HCT116 (cell line): ENCODE results near the gene SPDL1. TPM values are rescaled to one million over a fixed set of nuclear protein-coding genes. Genes with fewer than 3 reads are reported as not detected.

ENCODE experiments used
- ATAC-seq: fragments of 200-7000 bp; cut with Tn5 transposase; 2 replicates; pipeline ENCODE4 v1.9.1; 2020; ENCODE audit warnings: mild to moderate bottlenecking, moderate library complexity
- BruUV-seq: library from RNA; stranded (reverse); fragments of 400-500 nt; replicated peaks from 2 replicates; lab custom pipeline; 2021; lab: Mats Ljungman, UMichigan
- CTCF ChIA-PET: fragments of 300-600 bp; sonication (Branson Sonifier 250); formaldehyde crosslinking; loops from one replicate; lab custom pipeline; 2021; ENCODE audit warnings: antibody characterized with exemption; lab: Charles Lee
- POLR2A ChIA-PET: fragments of 300-600, 350-600 bp; sonication (Branson Sonifier 250); formaldehyde crosslinking; loops from one replicate; lab custom pipeline; 2021; ENCODE audit warnings: antibody characterized with exemption; lab: Charles Lee
- RAD21 ChIA-PET, 2 experiments: fragments of 300-600 bp; sonication (Branson Sonifier 250); formaldehyde crosslinking; loops; one replicate each; lab custom pipeline; 2023; ENCODE audit warnings: low total read pairs in 2 of 2; ENCODE audit not compliant: uncharacterized antibody in 2 of 2, unreplicated experiment in 2 of 2, low non-redundant PET in 1 of 2; lab: Charles Lee
- DNase-seq: peaks from one replicate; pipeline ENCODE4 v3.0.0-alpha.2; 2010; ENCODE audit warnings: low read depth, low spot score
- H2AFZ ChIP-seq: fragments of 200-600 bp; shearing (Covaris generic), sonication (generic); 2 replicates; pipeline ENCODE4 v1.6.1; 2017; ENCODE audit warnings: low read depth, mixed run types, mixed read lengths, antibody characterized with exemption, low read length; ENCODE audit not compliant: poor library complexity, severe bottlenecking
- H3K27ac ChIP-seq: 2 replicates; pipeline ENCODE4 v1.5.1; 2012; ENCODE audit warnings: low read depth, low read length
- H3K27me3 ChIP-seq: fragments of 200-600 bp; sonication (generic); 2 replicates; pipeline ENCODE4 v1.6.1; 2016; ENCODE audit warnings: mixed run types, low read length, mixed read lengths; ENCODE audit not compliant: insufficient read depth
- H3K36me3 ChIP-seq, 2 experiments: fragments of 200-500 bp in 1 of 2; fragments of 200-600 bp in 1 of 2; sonication (Bioruptor generic) in 1 of 2; sonication (generic) in 1 of 2; 2 replicates each; pipeline versions ENCODE4 v1.5.1 to v1.6.1; 2014 to 2016; ENCODE audit warnings: low read length in 2 of 2, inconsistent platforms in 1 of 2, mixed read lengths in 1 of 2, mixed run types in 1 of 2; ENCODE audit not compliant: insufficient read depth in 2 of 2, control insufficient read depth in 1 of 2
- H3K4me1 ChIP-seq, 2 experiments: fragments of 200-600 bp in 1 of 2; sonication (generic) in 1 of 2; 2 replicates each; pipeline versions ENCODE4 v1.5.1 to v1.6.1; 2012 to 2017; ENCODE audit warnings: low read length in 2 of 2, inconsistent platforms in 1 of 2, mild to moderate bottlenecking in 1 of 2, mixed read lengths in 1 of 2, mixed run types in 1 of 2, moderate library complexity in 1 of 2; ENCODE audit not compliant: insufficient read depth in 2 of 2, control insufficient read depth in 1 of 2
- H3K4me2 ChIP-seq: fragments of 200-600 bp; sonication (generic); 2 replicates; pipeline ENCODE4 v1.6.1; 2017; ENCODE audit warnings: mixed run types, low read length, mixed read lengths
- H3K4me3 ChIP-seq, 2 experiments: fragments of 200-600 bp in 1 of 2; sonication (generic) in 1 of 2; replicated peaks in 1 of 2; 2 replicates each; pipeline ENCODE4 v1.5.1; 2011 to 2016; ENCODE audit warnings: low read length in 2 of 2, control low read depth in 1 of 2, low read depth in 1 of 2, mild to moderate bottlenecking in 1 of 2, mixed read lengths in 1 of 2, mixed run types in 1 of 2
- H3K79me2 ChIP-seq: fragments of 200-600 bp; sonication (generic); 2 replicates; pipeline ENCODE4 v1.6.1; 2017; ENCODE audit warnings: mild to moderate bottlenecking, mixed run types, low read length, moderate library complexity, mixed read lengths; ENCODE audit not compliant: insufficient read depth
- H3K9ac ChIP-seq: fragments of 200-600 bp; sonication (generic); 2 replicates; pipeline ENCODE4 v1.6.1; 2016; ENCODE audit warnings: low read length, mixed read lengths
- H3K9me2 ChIP-seq: fragments of 200-600 bp; sonication (generic), shearing (Covaris generic); 2 replicates; pipeline ENCODE4 v1.6.1; 2017; ENCODE audit warnings: mixed run types, mild to moderate bottlenecking, moderate library complexity; ENCODE audit not compliant: insufficient read depth
- H3K9me3 ChIP-seq, 2 experiments: fragments of 200-500 bp in 1 of 2; fragments of 200-600 bp in 1 of 2; sonication (Bioruptor generic) in 1 of 2; sonication (generic) in 1 of 2; 2 replicates each; pipeline ENCODE4 v1.6.1; 2014 to 2017; ENCODE audit warnings: low read length in 2 of 2, mixed read lengths in 2 of 2, inconsistent platforms in 1 of 2, low read depth in 1 of 2, mild to moderate bottlenecking in 1 of 2, mixed run types in 1 of 2, moderate library complexity in 1 of 2; ENCODE audit not compliant: control insufficient read depth in 1 of 2, insufficient read depth in 1 of 2
- H4K20me1 ChIP-seq: fragments of 200-600 bp; sonication (generic), shearing (Covaris generic); 2 replicates; pipeline ENCODE4 v1.6.1; 2017; ENCODE audit warnings: mixed run types, mild to moderate bottlenecking, moderate library complexity; ENCODE audit not compliant: insufficient read depth
- CBX3 ChIP-seq: IDR thresholded peaks from 2 replicates; pipeline ENCODE4 v1.6.1; 2012; ENCODE audit warnings: low read depth
- EZH2 ChIP-seq: fragments of 200-600 bp; sonication (generic); IDR thresholded peaks from 2 replicates; pipeline ENCODE4 v1.6.1; 2017; ENCODE audit warnings: antibody characterized with exemption, mixed run types
- EZH2phosphoT487 ChIP-seq: fragments of 200-600 bp; IDR thresholded peaks from 2 replicates; pipeline ENCODE4 v1.6.1; 2018; ENCODE audit warnings: antibody characterized with exemption, borderline replicate concordance
- RAD21 ChIP-seq: IDR thresholded peaks from 2 replicates; pipeline ENCODE4 v1.6.1; 2012; ENCODE audit warnings: low read depth, mild to moderate bottlenecking
- SP1 ChIP-seq: IDR thresholded peaks from 2 replicates; pipeline ENCODE4 v1.6.1; 2012; ENCODE audit warnings: low read depth
- TCF7L2 ChIP-seq: IDR thresholded peaks from 2 replicates; pipeline ENCODE4 v1.7.0; 2011; ENCODE audit warnings: borderline replicate concordance, inconsistent platforms; ENCODE audit not compliant: insufficient read depth, insufficient read length; ENCODE audit errors: extremely low read depth
- ZBTB33 ChIP-seq: IDR thresholded peaks from 2 replicates; pipeline ENCODE4 v1.6.1; 2011; ENCODE audit warnings: mild to moderate bottlenecking, low read length, moderate library complexity; ENCODE audit not compliant: insufficient replicate concordance; ENCODE audit errors: extremely low read depth
- ZNF274 ChIP-seq: fragments of 200-500 bp; sonication (Bioruptor generic); IDR thresholded peaks from 2 replicates; pipeline ENCODE4 v1.6.1; 2014; ENCODE audit warnings: mild to moderate bottlenecking, low read depth, low read length, inconsistent platforms
- intact Hi-C: fragments of 100-400 bp; cut with micrococcal nuclease; formaldehyde crosslinking; loops from 2 replicates; pipeline ENCODE4 v1.10.0; 2022
- total RNA-seq: library from RNA; stranded (reverse); gene quantifications from one replicate; pipeline ENCODE4 v1.2.1, GENCODE V29; 2021; ENCODE audit not compliant: unreplicated experiment

The SPDL1 gene
- total RNA-seq, 1 experiment from 2014 or later = 28.5 TPM

GRCh38 chr5:169648725-169649310 lies 65.2 kb downstream of the SPDL1 start:
- intact Hi-C loops = no loop called here
- no peaks in the 10 kb centered on the region for H3K79me2 ChIP-seq
- RAD21 ChIA-PET = no interaction called here
- H3K27me3 ChIP-seq = peaks cover 22% of the 10 kb centered on the region
- no peaks in the 10 kb centered on the region for H3K4me1 ChIP-seq
- H2AFZ ChIP-seq = no peak overlapping the region
- POLR2A ChIA-PET = no interaction called here
- CTCF ChIA-PET = no interaction called here
- DNase-seq (no peak), ATAC-seq (no peak)
- H3K9ac ChIP-seq = no peak overlapping the region
- H3K27ac ChIP-seq = no peak overlapping the region
- H3K9me2 ChIP-seq = no peaks in the 10 kb centered on the region
- H4K20me1 ChIP-seq = no peaks in the 10 kb centered on the region
- H3K4me2 ChIP-seq = no peak overlapping the region
- H3K36me3 ChIP-seq = no peaks in the 10 kb centered on the region
- no peaks in the 10 kb centered on the region for H3K9me3 ChIP-seq
- H3K4me3 ChIP-seq = no peak overlapping the region
- no peak for TF ChIP-seq ZNF274
- TF ChIP-seq CBX3 = no peak
- TF ChIP-seq ZBTB33 = no peak
- no peak for TF ChIP-seq RAD21
- no peak for TF ChIP-seq TCF7L2
- BruUV-seq = no TSS peak

- BruUV-seq = no TSS peak
- H4K20me1 ChIP-seq = no peaks in the 10 kb centered on the region
- H3K9ac ChIP-seq = no peak overlapping the region
- no peak for DNase-seq
- no peak overlapping the region for H3K27ac ChIP-seq
- H3K4me3 ChIP-seq = no peak overlapping the region
- CTCF ChIA-PET = no interaction called here
- TF ChIP-seq SP1 = no peak
- no peak for TF ChIP-seq EZH2
- no peak for TF ChIP-seq EZH2phosphoT487
- POLR2A ChIA-PET = no interaction called here
- H3K4me1 ChIP-seq = no peaks in the 10 kb centered on the region
- no peak overlapping the region for H3K4me2 ChIP-seq
- RAD21 ChIA-PET = no interaction called here
- no peak overlapping the region for H2AFZ ChIP-seq
- no peaks in the 10 kb centered on the region for H3K36me3 ChIP-seq
- peaks cover 22% of the 10 kb centered on the region for H3K27me3 ChIP-seq
- no peaks in the 10 kb centered on the region for H3K9me3 ChIP-seq
- intact Hi-C loops = no loop called here
- H3K9me2 ChIP-seq = no peaks in the 10 kb centered on the region
- no peaks in the 10 kb centered on the region for H3K79me2 ChIP-seq
- no peak for ATAC-seq
These were observed 65.9 kb downstream of the SPDL1 start for GRCh38 chr5:169649486-169649885.
